Activated CD8-positive, alpha-beta memory T cell treated with anti-CD3 and anti-CD28 coated beads for 48 hours (primary cell): Measurements from ENCODE around the gene DNAJB1.

Experiments used
- DNase-seq, 3 experiments: peaks; one replicate each; pipeline ENCODE4 v3.0.0-alpha.2; 2020; ENCODE audit warnings: low read depth in 2 of 3, low spot score in 2 of 3

The DNAJB1 gene

DNA sequence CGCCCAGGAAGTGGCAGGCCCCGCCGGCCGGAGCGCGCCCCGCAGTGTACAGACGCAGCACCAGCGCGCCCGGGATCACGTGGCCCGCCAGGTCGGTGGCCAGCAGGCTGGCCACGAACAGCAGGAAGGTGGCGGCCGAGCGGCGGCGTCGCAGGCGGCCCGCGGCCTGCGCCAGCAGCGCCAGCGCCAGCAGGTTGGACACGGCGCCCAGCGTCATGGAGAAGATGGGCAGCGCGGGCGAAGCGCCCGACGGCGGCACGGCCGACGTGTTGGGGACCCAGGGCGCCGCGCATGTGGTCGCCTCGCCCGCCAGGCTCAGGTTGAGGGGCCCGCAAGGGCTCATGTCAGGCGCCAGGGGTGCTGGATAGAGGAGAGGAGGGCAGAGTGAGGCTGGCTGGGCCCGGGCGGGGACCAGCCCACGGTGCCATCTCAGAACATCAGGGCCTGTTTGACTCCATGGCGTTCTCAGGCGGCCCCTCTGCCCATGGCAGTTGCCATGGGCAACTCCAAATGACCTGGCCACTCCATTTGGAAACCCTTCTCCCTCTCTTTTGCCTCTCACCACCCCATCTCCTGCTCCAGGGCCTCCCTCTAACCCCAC lies 44.1 kb downstream of the DNAJB1 start:
- DNase-seq: no peak

GRCh38 chr19:14473073-14473977 lies 44.9 kb downstream of the DNAJB1 start:
- DNase-seq: no peak

GRCh38 chr19:14472202-14472938 lies 45.8 kb downstream of the DNAJB1 start:
- DNase-seq: peak; percentile 60 to 97 (median 96)

DNA sequence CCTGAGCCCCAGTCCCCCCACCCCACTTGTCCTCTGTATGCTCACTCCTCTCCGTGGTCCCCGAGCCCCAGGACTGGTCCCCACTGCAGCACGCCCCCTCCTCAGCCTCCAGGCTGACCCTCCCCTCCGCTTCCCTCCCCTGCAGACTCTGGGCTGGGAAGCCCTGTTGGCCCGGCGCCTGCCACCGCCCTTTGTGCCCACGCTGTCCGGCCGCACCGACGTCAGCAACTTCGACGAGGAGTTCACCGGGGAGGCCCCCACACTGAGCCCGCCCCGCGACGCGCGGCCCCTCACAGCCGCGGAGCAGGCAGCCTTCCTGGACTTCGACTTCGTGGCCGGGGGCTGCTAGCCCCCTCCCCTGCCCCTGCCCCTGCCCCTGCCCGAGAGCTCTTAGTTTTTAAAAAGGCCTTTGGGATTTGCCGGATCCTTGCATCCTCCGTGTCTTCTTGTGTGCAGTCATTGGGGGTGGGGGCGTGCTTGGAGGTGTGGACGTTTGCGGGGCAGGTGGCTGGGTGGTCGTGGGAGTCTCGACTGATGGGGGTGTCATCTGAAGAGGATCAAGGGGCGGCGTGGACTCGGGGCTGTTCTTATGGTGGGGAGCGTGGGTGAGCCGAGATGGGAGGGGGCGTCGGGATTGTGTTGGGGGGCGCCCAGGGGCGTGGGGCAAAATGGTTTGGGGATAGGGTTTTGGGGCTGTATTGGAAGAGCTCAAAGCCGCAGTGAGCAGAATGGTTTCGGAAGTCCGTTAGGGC lies 46.6 kb downstream of the DNAJB1 start:
- no peak for DNase-seq

DNA sequence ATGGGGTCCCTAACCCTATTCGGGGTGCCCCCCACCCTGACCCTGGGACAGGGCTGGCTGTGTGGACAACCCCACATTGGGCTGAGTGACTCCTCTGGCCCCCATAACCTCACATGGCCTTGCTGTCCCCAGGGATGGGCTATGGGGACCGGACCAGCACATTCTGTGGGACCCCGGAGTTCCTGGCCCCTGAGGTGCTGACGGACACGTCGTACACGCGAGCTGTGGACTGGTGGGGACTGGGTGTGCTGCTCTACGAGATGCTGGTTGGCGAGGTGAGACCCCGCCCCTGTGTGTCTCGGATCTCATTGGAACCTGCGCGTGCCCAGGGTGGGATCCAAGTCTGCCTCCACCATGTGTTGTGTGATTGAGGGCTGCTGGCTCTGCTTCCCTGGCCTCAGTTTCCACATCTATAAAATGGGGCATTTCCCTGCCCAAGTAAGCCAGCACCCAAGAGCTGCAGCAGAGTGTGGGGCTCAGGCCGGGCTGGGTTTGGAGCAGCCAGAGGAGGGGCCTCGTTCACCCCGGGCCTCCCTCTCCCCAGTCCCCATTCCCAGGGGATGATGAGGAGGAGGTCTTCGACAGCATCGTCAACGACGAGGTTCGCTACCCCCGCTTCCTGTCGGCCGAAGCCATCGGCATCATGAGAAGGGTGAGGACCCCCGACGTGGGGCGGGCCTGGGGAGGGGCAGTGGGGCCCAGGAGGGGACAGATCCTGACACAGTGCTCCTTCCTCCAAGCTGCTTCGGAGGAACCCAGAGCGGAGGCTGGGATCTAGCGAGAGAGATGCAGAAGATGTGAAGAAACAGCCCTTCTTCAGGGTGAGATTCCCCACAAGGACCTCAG lies 47.9 kb downstream of the DNAJB1 start:
- DNase-seq: no peak

DNA sequence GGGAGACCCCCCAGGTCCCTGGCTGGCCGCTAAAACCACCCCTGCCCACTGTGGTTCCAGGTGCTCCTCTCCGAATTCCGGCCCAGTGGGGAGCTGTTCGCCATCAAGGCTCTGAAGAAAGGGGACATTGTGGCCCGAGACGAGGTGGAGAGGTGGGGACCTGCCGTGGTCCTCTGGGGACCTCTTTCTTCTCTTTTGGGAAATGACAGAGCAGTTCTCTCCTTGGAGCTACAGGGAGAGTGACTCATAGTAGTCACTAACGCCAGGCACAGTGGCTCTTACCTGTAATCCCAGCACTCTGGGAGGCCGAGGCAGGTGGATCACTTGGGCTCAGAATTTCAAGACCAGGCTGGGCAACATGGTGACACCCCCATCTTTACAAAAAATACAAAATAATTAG lies 50.4 kb downstream of the DNAJB1 start:
- DNase-seq: no peak

GRCh38 chr19:14467391-14467790 lies 50.8 kb downstream of the DNAJB1 start:
- DNase-seq: no peak
